ENCODE measurements around the gene PGM2.

PGM2 gene

DNA sequence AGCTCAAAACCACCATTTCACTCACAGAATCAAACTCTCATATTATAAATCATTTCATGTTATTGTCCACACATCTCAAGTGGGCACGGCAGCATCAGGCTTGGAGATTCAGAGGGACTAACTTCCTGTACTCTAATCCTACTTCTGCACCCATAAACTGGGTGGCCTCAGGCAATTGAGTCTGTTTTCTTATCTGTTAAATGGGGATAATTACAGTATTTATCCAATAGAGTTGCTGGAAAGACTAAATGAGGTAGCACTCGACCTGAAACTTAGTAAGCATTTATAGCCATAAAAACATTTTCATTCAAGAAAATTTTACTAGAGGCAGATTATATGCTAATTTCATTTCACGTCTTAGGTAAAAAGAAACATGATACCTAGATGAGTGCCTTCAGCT lies 77.4 kb downstream of the PGM2 start:
- DNase-seq: no peak

DNA sequence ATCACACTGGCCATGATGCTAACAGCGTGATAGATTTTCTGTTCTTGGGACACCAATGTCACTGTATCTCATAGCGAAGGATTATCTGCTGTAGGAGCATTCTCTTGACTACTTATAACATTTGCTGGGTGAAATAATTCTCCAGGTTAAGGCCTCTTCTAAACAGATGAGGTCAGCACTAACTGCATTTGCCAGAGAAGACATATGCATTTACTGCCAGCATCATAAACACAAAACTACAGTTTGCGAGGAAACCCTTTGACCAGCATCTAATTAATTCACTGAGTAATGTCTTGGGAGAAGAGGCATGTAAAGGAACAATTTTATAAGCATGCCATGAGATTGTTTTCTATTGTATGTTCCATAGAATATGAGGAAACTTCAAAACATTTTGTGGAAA lies 78.3 kb downstream of the PGM2 start:
- DNase-seq: no peak

DNA sequence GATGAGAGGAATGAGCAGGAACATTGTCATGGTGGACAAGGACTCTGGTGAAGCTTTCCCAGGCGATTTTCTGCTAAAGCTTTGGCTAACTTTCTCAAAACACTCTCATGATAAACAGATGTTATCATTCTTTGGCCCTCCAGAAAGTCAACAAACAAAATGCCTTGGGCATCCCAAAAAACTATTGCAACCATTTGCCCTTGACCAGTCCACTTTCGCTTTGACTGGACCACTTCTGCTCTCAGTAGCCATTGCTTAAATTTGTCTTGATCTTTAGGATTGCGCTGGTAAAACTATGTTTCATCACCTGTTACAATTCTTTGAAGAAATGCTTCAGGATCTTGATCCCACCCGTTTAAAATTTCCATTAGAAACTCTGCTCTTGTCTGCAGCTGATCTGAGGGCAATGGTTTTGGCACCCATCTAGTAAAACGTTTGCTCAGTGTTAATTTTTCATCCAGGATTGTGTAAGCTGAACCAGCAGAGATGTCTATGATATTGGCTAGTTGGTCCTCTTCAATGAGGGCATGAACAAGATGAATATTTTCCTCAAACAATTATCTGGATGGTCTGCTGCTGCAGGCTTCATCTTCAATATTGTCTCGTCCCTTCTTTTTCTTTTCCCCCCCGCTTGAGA lies 79.2 kb downstream of the PGM2 start:
- no peak for DNase-seq

DNA sequence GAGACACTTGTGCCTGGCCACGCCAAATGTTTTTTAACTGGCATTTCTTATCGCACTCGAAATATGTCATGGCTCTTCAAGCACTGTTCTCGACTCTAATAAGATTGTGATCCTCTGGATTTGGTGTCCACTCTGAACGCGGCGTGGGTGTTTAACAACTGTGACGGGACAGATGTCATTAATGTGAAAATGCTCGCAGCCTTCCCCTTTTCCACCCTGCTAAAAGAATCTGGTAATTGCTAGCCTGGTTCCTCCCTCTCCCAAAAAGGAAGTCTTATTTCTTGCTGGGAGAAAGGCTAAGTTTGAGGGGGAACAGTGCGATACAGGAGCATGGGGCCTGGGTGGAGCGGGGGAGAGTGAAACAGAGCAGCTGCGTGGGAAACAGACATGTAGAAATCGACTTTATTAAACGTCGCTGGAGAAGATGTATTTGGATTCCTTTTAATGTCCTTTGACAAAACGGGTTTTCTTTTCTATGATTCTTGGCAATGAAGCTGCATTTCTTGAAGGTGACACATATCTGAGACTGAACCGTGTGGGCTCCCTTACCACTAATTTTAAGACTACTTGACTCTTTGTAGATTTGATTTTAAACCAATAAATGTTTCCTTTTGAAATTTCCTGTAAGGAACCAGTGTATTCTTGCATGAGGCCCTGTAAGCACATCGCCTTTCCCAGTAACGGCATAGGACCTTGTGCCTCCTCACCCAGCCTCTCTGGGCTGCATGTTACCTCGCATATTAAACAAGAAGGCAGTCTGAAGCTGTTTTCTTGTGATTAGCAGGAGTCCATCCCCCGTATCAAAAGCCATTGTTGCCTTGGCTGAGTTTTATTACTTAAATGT lies 82.2 kb downstream of the PGM2 start:
- no peak for DNase-seq

DNA sequence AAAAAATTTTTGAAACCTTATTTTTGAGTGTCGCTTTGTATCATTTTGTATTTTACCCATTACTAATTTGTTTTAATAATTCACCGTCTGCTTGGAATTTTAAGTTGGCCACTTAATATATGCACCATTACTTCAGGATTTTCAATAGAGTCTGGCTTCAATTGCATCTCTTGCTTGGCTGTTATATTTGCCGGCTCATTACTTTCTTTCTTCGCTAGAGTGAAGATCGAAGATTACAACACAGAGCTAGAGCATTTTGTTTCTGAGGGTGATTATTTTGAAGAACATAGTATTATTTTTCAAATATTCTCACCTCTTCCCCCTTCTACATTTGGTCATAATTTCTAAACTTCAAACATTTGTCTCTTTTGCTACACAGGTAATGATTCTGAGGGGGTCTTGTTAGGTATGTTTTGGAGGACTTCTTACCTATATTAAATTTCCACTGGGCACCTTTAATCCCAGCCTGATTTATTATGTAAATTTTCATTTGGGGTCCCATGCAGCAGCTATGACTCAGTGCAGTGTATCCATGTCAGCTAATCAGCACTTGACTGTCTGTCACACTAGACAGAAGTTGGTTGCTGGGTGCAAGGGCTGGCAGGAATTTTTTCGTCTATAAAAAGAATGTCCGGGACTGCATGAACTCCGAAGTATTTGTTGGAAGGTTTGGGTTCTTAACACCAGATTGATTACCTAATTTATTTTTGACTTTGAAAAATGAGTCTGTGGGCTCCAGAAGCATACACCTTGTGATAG lies 83.0 kb downstream of the PGM2 start:
- DNase-seq: no peak

DNA sequence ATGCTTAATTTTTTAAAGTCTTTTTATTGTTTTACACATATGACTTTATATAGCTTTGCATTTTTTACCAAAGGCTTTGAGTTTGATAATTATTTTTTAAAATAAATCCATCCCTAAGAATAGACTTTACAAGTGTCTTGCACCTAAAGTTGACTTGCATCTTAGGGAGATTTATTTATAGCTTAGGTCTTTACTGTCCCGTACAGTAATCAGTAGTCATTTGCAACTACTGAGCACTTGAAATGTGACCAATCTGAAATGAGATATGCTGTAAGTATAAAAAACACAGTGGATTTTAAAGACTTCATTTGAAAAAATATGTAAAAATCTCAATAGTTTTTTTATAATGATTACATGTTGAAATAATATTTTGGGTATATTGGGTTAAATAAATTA lies 83.6 kb downstream of the PGM2 start:
- no peak for DNase-seq
